Mucosa of rectum (tissue), 2 donors: ENCODE results near the gene ZCCHC7.

Experiments
- H3K27ac ChIP-seq, 2 donors: one replicate each; pipeline ENCODE4 v1.7.0; 2013; ENCODE audit warnings: inconsistent platforms in 2 of 2, low read depth in 2 of 2, low read length in 2 of 2
- H3K27me3 ChIP-seq, 2 donors: one replicate each; pipeline ENCODE4 v1.7.0; 2013; ENCODE audit warnings: low read length in 2 of 2; ENCODE audit not compliant: control insufficient read depth in 2 of 2, insufficient read depth in 2 of 2
- H3K36me3 ChIP-seq, 2 donors: one replicate each; pipeline ENCODE4 v1.7.0; 2013; ENCODE audit warnings: low read length in 2 of 2; ENCODE audit not compliant: control insufficient read depth in 2 of 2, insufficient read depth in 2 of 2
- H3K4me1 ChIP-seq, 2 donors: one replicate each; pipeline ENCODE4 v1.7.0; 2013; ENCODE audit warnings: low read length in 2 of 2, mild to moderate bottlenecking in 1 of 2; ENCODE audit not compliant: control insufficient read depth in 2 of 2, insufficient read depth in 2 of 2
- H3K4me3 ChIP-seq, 2 donors: one replicate each; pipeline ENCODE4 v1.7.0; 2013; ENCODE audit warnings: low read length in 2 of 2
- H3K9ac ChIP-seq, 2 donors: one replicate each; pipeline ENCODE4 v1.7.0; 2013; ENCODE audit warnings: low read length in 2 of 2, low read depth in 1 of 2, mild to moderate bottlenecking in 1 of 2
- H3K9me3 ChIP-seq, 2 donors: one replicate each; pipeline ENCODE4 v1.7.0; 2013; ENCODE audit warnings: low read length in 2 of 2; ENCODE audit not compliant: control insufficient read depth in 2 of 2
- donor health status: healthy.
- donor health status: Normal muscosa, but diverticular disease.

ZCCHC7 gene

DNA sequence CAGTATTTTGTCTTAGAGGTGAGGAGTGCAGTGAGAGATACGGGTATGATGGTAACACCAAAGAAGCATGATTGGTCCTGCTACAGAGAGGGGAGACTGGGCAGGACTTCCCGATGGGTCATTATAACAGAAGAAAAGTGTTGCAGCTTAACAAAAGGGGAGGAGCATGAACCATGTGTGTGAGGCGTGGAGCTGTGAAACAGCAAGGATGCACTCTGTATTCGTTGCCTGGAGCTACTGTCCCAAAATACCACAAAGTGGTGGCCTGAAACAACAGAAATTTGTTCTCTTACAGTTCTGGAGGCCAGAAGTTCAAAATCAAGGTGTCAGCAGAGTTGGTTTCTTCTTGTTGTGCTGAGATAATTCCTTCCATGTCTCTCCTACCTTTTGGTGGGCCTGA lies 242.8 kb downstream of the ZCCHC7 start:
- Histone ChIP-seq H3K36me3 (peaks cover 0 to 2% of the 10 kb centered on the region in 2 donors), H3K4me1 (no peaks in the 10 kb centered on the region), H3K27me3 (no peaks in the 10 kb centered on the region), H3K4me3 (no peak overlapping the region), H3K9me3 (no peaks in the 10 kb centered on the region), H3K27ac (no peak overlapping the region), H3K9ac (no peak overlapping the region)

DNA sequence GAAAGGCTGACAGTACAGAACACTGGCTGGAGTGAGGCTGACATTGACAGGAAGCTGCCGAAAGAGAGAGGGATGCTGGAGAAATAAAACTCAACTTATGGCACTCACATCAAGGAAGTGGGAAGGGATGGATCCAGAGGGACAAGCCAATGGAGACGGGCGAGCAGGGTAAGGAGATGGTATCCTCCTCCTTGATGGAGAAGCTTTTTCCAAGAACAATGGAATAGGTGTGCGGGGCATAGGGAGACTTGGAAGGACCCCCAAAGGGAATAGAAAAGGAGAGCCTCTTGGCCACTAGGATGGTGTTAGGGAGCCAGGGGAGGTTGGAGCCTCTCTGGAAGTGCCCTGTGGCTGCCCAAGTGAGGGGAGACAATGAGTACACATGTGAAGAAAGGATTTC lies 243.8 kb downstream of the ZCCHC7 start:
- H3K4me3 ChIP-seq, result no peak overlapping the region

DNA sequence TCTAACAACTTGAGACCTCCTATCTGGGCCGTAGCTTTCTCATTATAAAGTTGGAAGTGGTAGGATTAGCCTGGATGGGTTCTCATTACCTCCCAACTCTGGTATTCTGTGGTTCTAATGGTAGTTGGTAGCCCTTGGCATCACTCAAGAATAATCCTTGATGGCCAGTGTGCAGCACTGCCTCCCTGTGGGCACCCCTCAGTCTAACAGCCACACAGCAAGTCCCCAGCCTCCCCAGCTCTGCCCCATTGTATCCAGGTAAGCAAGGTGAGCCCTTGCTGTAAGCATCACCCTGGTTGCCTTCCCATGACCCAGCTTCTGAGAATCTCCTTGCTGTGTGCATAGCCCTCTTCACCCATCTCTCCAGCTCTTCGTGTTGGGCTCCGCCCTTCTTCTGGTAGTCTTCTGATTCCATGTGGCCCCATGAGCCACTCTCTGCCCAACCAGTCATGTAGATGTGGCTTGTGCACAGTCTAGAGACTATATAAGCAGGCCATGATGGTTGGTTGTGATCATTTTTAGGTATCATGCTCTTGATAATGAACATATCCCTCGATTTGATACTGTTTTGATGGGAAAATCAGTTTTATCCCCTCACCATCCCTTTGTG lies 244.5 kb downstream of the ZCCHC7 start:
- H3K9me3 ChIP-seq, result no peaks in the 10 kb centered on the region

More for the DNA sequence above, 243.8 kb downstream of the ZCCHC7 start:
- Histone ChIP-seq H3K9me3 (no peaks in the 10 kb centered on the region), H3K9ac (no peak overlapping the region), H3K36me3 (no peaks in the 10 kb centered on the region), H3K4me1 (no peaks in the 10 kb centered on the region), H3K27ac (no peak overlapping the region), H3K27me3 (no peaks in the 10 kb centered on the region)

DNA sequence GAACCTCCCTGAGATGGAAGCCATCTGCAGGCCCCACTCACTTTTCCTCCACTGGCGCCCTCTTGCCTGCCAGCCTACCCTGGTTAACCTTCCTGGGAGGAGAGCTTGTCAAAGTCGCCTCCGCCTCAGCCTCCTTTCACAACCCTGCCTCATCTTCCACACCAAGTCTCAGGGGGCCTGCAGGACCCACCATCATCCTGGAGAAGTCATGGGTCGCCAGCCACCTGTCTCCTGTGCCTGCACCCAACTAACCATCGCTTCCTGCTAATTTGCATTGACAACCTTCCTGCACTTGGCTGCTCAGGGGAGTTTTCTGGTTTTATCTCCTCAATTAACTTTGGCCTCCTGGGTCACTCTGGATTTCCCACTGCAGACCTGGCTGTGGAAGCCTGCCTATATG lies 249.3 kb downstream of the ZCCHC7 start:
- no peak overlapping the region for H3K9ac ChIP-seq
- no peak overlapping the region for H3K4me3 ChIP-seq
- H3K27ac ChIP-seq, result no peak overlapping the region
- H3K9me3 ChIP-seq, result no peaks in the 10 kb centered on the region
- H3K36me3 ChIP-seq, result no peaks in the 10 kb centered on the region
- H3K4me1 ChIP-seq, result peaks cover 0 to 6% of the 10 kb centered on the region in 2 donors
- no peaks in the 10 kb centered on the region for H3K27me3 ChIP-seq

More for the DNA sequence above, 244.5 kb downstream of the ZCCHC7 start:
- no peaks in the 10 kb centered on the region for H3K27me3 ChIP-seq
- H3K9ac ChIP-seq, result no peak overlapping the region
- no peak overlapping the region for H3K4me3 ChIP-seq
- no peaks in the 10 kb centered on the region for H3K36me3 ChIP-seq
- H3K27ac ChIP-seq, result no peak overlapping the region
- no peaks in the 10 kb centered on the region for H3K4me1 ChIP-seq

DNA sequence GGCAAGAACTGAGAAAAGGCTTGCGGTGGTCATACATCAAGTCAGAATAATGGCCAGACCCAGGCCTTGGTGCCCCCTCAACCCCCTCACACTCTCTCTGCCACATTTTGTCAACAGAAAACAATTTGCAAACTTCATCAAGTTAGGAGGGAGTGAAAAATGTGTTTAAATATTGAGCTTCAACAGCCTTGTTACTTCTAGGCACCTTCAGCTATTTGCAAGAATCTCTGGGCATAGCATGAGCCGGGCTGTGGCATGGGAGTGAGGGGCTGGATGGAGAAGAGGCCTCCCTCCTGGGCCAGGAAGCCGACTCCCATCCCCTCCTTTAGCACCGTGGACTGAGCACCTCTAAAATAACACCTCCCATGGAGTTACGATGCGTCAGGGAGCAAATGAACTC lies 249.9 kb downstream of the ZCCHC7 start:
- Histone ChIP-seq H3K27me3 (no peaks in the 10 kb centered on the region), H3K4me1 (peaks cover 0 to 6% of the 10 kb centered on the region in 2 donors), H3K4me3 (no peak overlapping the region), H3K36me3 (no peaks in the 10 kb centered on the region), H3K9me3 (no peaks in the 10 kb centered on the region), H3K9ac (no peak overlapping the region), H3K27ac (no peak overlapping the region)

GRCh38 chr9:37370968-37371563 lies 250.7 kb downstream of the ZCCHC7 start:
- Histone ChIP-seq H3K9me3 (no peaks in the 10 kb centered on the region), H3K4me1 (peaks cover 0 to 6% of the 10 kb centered on the region in 2 donors), H3K36me3 (no peaks in the 10 kb centered on the region), H3K27me3 (no peaks in the 10 kb centered on the region), H3K9ac (no peak overlapping the region), H3K4me3 (no peak overlapping the region), H3K27ac (peak overlapping the region in 1 of 2 donors; percentile 24)

DNA sequence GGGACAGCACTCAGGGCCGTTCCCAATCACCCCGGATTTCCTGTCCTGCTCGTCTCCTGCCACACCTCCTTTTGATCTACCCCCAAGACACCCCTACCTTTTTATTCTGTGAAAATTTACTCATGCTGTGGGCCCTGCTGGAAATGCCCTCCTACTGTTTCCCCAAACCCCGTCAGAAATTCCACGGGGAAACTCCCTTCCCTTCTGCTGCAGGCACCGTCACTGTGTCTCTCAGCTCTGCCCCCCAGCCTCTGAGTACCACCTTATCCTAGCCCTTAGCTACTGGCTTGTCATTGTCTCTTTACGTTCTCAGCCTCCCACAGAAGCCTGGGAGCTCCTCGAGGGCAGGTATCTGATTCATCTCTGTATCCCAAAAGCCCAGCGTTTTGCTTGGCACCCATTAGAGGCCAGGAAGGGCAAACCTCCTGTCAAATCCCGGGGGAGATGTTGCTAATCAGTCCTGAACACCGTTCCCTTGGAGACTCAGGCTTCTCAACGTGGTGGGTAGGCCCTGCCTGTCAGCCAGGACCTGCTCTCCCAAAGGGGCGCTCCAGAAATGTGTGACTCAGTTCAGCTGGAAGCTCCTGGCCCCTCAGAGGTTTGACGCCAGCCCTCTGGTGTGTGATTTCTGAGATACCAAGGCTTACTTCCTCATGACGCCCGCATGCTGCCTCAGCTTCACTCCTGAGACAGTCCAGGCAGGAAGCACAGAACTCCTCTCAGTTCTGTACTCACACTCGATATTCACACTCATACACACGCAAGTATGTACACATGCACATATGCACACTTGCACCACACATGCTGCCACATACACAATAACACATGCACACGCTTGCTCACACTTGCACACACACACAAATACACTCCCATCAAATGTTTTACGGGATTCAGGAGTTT lies 251.4 kb downstream of the ZCCHC7 start:
- Histone ChIP-seq H3K27me3 (peaks cover 0 to under 1% of the 10 kb centered on the region in 2 donors), H3K4me1 (peaks cover 0 to 6% of the 10 kb centered on the region in 2 donors), H3K4me3 (no peak overlapping the region), H3K27ac (peak overlapping the region in 1 of 2 donors; percentile 24), H3K36me3 (no peaks in the 10 kb centered on the region), H3K9ac (no peak overlapping the region), H3K9me3 (no peaks in the 10 kb centered on the region)

- no peak overlapping the region for H3K4me3 ChIP-seq
- no peaks in the 10 kb centered on the region for H3K9me3 ChIP-seq
- H3K36me3 ChIP-seq, result no peaks in the 10 kb centered on the region
- H3K27ac ChIP-seq, result no peak overlapping the region
- H3K9ac ChIP-seq, result no peak overlapping the region
- H3K4me1 ChIP-seq, result peaks cover 0 to 6% of the 10 kb centered on the region in 2 donors
- peaks cover 0 to 3% of the 10 kb centered on the region in 2 donors for H3K27me3 ChIP-seq
Measured at GRCh38 chr9:37372839-37373238, 252.5 kb downstream of the ZCCHC7 start.

DNA sequence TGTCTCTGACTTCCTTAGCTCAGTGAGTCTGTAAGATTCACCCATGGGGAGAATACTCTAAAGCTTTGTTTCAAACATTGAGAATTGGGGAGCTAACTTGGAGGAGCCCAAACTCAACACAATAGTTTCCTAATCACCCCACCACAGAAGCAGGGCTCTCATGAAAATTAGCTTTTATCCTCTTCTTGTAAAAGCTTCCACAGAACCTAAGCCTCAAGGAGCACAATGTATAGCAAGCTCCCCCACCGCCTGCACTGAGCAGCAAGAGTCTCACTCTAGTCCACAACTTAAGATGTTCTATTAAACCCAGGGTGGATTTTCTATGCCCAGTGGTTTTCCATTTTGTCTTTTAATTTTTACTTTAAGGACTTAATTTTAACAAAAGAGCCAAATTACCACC lies 253.2 kb downstream of the ZCCHC7 start:
- no peak overlapping the region for H3K27ac ChIP-seq
- H3K27me3 ChIP-seq, result peaks cover 0 to 3% of the 10 kb centered on the region in 2 donors
- peaks cover 0 to 6% of the 10 kb centered on the region in 2 donors for H3K4me1 ChIP-seq
- no peak overlapping the region for H3K4me3 ChIP-seq
- H3K9me3 ChIP-seq, result no peaks in the 10 kb centered on the region
- no peak overlapping the region for H3K9ac ChIP-seq
- no peaks in the 10 kb centered on the region for H3K36me3 ChIP-seq

- H3K4me3 ChIP-seq, result no peak overlapping the region
- H3K9ac ChIP-seq, result no peak overlapping the region
- no peaks in the 10 kb centered on the region for H3K9me3 ChIP-seq
- no peaks in the 10 kb centered on the region for H3K36me3 ChIP-seq
- peaks cover 0 to 6% of the 10 kb centered on the region in 2 donors for H3K4me1 ChIP-seq
- peaks cover 0 to 3% of the 10 kb centered on the region in 2 donors for H3K27me3 ChIP-seq
- H3K27ac ChIP-seq, result no peak overlapping the region
Measured at GRCh38 chr9:37374892-37375291, 254.5 kb downstream of the ZCCHC7 start.
